ENCODE data around the gene DGCR8.

Gene DGCR8

DNA sequence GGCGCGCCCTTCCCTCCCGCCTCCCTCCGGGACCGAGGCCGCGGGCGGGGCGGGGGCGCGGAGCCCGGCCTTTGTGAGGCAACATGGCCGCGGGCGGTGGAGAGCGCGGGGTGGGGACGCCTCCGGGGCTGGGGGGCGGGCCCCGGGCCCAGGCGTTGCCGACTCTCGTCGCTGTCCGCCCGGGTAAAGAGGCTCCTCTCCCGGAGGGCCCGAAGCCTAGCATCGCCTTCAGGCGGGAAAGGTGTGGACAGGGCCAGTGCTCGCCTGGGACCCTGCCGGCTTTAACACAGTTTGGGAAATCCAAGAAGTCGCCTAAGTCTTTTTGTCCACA is 369 bp downstream of the DGCR8 start:
- Histone ChIP-seq H3K4me3 (ENCODE audit: low read depth in 1 of 2, low read length in 2 of 2) (peak overlapping the region; percentile 76 to 91), H3K9ac (ENCODE audit: low read length) (peak overlapping the region; percentile 90), H3K4me1 (ENCODE audit: insufficient read depth, low read length) (peaks cover 43% of the 10 kb centered on the region)

DNA sequence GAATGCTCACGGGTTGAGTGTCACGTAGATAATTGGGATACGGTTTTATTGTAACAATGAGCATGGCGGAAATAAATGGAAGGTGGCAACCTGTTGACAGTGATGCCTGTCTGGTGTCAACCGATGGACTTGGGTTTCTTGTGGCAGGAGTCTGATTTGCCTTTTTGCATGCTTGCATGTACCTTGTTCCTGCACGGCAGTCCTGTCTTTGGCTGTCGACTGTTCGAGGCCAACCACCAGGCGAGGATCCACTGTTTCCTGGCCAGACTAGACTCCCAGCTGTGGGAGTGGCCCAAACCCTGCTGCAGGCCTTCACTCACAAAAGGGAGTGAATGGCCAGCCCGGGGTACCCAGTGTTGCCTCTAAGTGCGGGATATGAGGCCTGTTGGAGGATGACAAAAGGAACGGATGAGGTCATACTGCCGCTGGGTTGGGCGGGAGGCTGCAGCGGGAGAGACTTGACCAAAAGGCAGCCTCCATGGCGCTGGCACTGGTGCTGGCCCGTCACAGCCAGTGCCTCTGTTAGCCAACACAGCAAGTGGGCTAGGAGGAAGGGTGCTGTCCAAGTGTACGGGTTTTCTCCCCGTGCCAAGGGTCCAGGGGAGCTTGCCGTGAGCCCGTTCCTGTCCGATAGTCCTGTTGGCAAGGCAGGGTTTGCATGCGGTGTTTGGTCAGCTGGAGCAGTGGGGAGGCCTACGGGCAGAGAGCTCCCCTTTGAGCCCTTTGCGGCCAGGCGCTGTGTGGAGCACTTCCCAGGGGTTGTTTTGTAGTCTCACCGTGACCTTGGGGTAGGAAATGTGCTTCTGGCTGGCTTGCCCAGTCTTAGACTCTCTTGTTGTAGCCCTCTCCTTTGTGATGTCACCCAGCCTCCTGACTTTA is 974 bp downstream of the DGCR8 start:
- peak overlapping the region; percentile 75 for H3K27ac ChIP-seq (ENCODE audit: low read depth, low read length)
- H3K4me3 ChIP-seq (ENCODE audit: low read depth in 1 of 2, low read length in 2 of 2), result peak overlapping the region; percentile 76 to 91
- peaks cover 43% of the 10 kb centered on the region for H3K4me1 ChIP-seq (ENCODE audit: insufficient read depth, low read length)
- no peaks in the 10 kb centered on the region for H3K9me3 ChIP-seq (ENCODE audit: low read length)
- H3K36me3 ChIP-seq (ENCODE audit: insufficient read depth, low read length), result peaks cover 7% of the 10 kb centered on the region
- H3K9ac ChIP-seq (ENCODE audit: low read length), result peak overlapping the region; percentile 90
- H3K27me3 ChIP-seq (ENCODE audit: control insufficient read depth in 1 of 2, insufficient read depth in 2 of 2, low read length in 2 of 2), result no peaks in the 10 kb centered on the region

More for the DNA sequence above, 369 bp downstream of the DGCR8 start:
- H3K27ac ChIP-seq (ENCODE audit: low read depth, low read length), result peak overlapping the region; percentile 75
- no peaks in the 10 kb centered on the region for H3K27me3 ChIP-seq (ENCODE audit: control insufficient read depth in 1 of 2, insufficient read depth in 2 of 2, low read length in 2 of 2)
- no peaks in the 10 kb centered on the region for H3K9me3 ChIP-seq (ENCODE audit: low read length)
- H3K36me3 ChIP-seq (ENCODE audit: insufficient read depth, low read length), result peaks cover under 1% of the 10 kb centered on the region

DNA sequence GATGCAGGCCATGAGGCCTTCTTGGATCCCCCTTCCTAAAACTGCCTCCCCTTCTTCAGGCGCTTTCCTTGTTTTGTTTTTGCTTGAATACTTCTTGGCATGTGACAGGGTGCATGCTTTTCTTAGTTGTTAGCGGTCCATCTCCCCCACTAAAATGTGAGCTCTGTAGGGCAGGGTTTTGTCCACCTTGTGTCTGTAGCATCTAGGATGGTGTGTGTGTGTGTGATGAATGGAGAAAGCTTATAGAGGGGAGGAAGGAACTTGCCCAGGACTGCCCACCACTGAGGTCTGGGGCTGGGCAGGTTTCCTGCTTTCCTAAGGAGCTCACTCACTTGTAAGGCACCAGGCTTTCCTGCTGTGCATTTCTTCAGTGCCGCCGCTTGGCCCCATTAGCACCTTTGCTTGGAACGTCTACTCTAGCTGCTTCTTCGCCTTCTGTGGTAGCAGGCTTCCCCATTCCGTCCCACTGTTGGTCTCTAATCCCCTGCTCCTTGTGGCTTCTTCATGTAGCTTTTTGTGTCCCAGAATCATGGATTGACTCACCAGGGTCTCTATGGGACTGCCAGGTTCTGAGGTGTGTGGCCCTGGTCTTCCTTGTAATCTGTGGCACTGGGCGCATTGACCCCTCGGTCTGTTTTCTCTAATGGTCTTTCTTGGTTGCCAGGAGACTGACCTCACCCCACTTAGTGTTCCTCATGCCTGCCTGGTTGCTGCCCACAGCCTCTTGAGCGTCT is 3.3 kb downstream of the DGCR8 start:
- Histone ChIP-seq H3K4me3 (ENCODE audit: low read depth in 1 of 2, low read length in 2 of 2) (peak overlapping the region in 1 of 2 donors; percentile 5), H3K27ac (ENCODE audit: low read depth, low read length) (no peak overlapping the region), H3K9ac (ENCODE audit: low read length) (no peak overlapping the region), H3K9me3 (ENCODE audit: low read length) (no peaks in the 10 kb centered on the region), H3K27me3 (ENCODE audit: control insufficient read depth in 1 of 2, insufficient read depth in 2 of 2, low read length in 2 of 2) (no peaks in the 10 kb centered on the region), H3K4me1 (ENCODE audit: insufficient read depth, low read length) (peaks cover 43% of the 10 kb centered on the region), H3K36me3 (ENCODE audit: insufficient read depth, low read length) (peaks cover 30% of the 10 kb centered on the region)

DNA sequence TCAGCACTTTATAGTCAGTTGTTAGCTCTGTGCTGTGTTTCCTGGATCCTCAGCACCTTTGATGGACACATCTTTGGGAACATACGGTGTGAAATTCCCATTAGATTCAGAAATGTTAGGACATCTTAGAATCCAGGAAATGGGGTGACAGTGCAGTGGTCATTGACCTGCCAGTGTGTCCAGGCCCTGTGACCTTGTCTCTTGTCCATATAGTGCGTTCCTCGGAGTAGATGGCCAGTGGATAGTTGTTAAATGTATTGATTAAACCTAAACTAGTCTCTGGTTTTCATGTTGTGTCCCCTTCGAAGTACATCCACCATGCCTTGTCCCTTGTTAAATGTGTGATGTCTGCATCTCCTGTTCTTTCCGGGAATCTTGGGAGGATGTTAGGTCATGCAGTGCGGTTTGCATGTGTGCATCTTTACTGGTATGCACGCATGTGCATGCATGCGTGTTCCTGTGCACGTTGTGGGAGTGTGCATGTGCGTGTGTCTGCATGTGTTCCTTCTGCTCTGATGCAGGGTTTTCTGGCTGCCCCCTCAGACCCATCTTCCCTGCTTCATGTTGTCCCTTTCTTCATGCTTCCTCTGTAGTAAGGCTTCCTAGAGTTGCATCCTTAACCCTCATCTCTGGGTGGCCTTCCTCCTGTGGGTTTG is 4.0 kb downstream of the DGCR8 start:
- H3K27me3 ChIP-seq (ENCODE audit: control insufficient read depth in 1 of 2, insufficient read depth in 2 of 2, low read length in 2 of 2), result no peaks in the 10 kb centered on the region
- peaks cover 34% of the 10 kb centered on the region for H3K36me3 ChIP-seq (ENCODE audit: insufficient read depth, low read length)
- peaks cover 43% of the 10 kb centered on the region for H3K4me1 ChIP-seq (ENCODE audit: insufficient read depth, low read length)
- no peak overlapping the region for H3K27ac ChIP-seq (ENCODE audit: low read depth, low read length)
- H3K9me3 ChIP-seq (ENCODE audit: low read length), result no peaks in the 10 kb centered on the region
- no peak overlapping the region for H3K4me3 ChIP-seq (ENCODE audit: low read depth in 1 of 2, low read length in 2 of 2)
- H3K9ac ChIP-seq (ENCODE audit: low read length), result no peak overlapping the region

DNA sequence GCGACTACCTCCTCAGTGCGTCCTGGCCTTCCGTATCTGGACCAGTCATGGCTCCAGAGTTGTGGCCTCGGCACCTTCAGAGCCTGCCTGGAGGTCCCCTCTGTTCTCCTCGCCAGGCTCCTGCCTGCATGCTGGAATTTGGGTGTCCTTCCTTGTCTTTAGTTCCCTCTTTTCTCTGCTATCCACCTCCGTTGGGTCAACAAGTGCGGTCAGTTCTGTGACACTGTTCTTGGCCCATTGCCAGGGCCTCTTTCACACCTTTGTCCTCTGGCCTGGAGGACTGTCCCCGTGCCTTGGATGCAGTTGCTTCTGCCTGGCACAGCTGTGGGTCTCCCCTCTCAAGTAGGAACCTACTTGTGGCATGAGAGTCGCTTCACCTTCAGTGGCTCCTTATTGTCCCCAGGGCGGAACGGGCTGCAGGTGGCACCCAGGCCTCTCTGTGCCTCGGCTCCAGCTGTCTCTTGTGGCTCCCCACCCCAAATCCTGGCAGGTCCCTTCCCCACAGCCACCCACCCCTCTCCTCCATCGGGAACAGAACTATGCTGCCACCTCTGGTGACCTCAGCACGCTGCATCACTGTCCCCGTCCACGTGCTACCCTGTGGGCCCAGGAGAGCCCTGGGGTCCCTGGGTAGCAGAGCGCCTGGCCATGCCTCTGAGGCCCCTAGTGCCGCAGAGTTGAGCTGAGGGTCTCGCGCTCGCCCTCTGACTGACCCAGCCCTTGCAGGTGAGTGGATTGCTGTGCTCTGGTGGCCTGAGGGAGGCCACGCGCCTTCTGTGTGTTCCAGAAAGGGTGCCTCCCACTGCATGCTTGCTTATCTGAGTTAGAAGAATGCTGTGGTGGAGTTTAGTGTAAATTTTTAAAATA is 4.7 kb downstream of the DGCR8 start:
- Histone ChIP-seq H3K4me1 (ENCODE audit: insufficient read depth, low read length) (peaks cover 43% of the 10 kb centered on the region), H3K36me3 (ENCODE audit: insufficient read depth, low read length) (peaks cover 42% of the 10 kb centered on the region), H3K27ac (ENCODE audit: low read depth, low read length) (no peak overlapping the region), H3K4me3 (ENCODE audit: low read depth in 1 of 2, low read length in 2 of 2) (no peak overlapping the region), H3K9me3 (ENCODE audit: low read length) (no peaks in the 10 kb centered on the region), H3K27me3 (ENCODE audit: control insufficient read depth in 1 of 2, insufficient read depth in 2 of 2, low read length in 2 of 2) (no peaks in the 10 kb centered on the region), H3K9ac (ENCODE audit: low read length) (no peak overlapping the region)

DNA sequence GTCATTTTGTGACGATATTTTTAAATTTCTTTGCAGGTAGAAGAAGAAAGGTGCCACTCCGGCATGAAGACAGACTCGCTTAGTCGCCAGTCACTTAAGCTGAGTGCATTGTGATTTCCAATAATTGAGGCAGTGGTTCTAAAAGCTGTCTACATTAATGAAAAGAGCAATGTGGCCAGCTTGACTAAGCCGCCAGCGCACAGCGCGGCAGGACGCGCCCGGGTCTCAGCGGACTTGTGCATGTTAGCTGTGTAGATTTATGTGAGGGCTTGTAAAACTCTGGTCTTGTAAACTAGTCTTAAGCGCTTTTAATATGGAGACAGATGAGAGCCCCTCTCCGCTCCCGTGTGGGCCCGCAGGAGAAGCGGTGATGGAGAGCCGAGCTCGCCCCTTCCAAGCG is 5.6 kb downstream of the DGCR8 start:
- peaks cover 51% of the 10 kb centered on the region for H3K36me3 ChIP-seq (ENCODE audit: insufficient read depth, low read length)
- no peak overlapping the region for H3K4me3 ChIP-seq (ENCODE audit: low read depth in 1 of 2, low read length in 2 of 2)
- H3K9me3 ChIP-seq (ENCODE audit: low read length), result no peaks in the 10 kb centered on the region
- no peak overlapping the region for H3K9ac ChIP-seq (ENCODE audit: low read length)
- no peak overlapping the region for H3K27ac ChIP-seq (ENCODE audit: low read depth, low read length)
- H3K4me1 ChIP-seq (ENCODE audit: insufficient read depth, low read length), result peaks cover 43% of the 10 kb centered on the region
- no peaks in the 10 kb centered on the region for H3K27me3 ChIP-seq (ENCODE audit: control insufficient read depth in 1 of 2, insufficient read depth in 2 of 2, low read length in 2 of 2)

DNA sequence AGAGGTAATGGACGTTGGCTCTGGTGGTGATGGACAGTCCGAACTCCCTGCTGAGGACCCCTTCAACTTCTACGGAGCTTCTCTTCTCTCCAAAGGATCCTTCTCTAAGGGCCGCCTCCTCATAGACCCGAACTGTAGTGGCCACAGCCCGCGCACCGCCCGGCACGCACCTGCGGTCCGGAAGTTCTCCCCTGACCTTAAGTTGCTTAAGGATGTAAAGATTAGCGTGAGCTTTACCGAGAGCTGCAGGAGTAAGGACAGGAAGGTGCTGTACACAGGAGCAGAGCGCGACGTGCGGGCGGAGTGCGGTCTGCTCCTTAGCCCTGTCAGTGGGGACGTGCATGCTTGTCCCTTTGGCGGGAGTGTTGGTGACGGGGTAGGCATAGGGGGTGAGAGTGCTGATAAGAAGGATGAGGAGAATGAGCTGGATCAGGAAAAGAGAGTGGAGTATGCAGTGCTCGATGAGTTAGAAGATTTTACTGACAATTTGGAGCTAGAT is 6.1 kb downstream of the DGCR8 start:
- H3K27me3 ChIP-seq (ENCODE audit: control insufficient read depth in 1 of 2, insufficient read depth in 2 of 2, low read length in 2 of 2), result no peaks in the 10 kb centered on the region
- H3K36me3 ChIP-seq (ENCODE audit: insufficient read depth, low read length), result peaks cover 56% of the 10 kb centered on the region
- H3K4me1 ChIP-seq (ENCODE audit: insufficient read depth, low read length), result peaks cover 38% of the 10 kb centered on the region
- H3K27ac ChIP-seq (ENCODE audit: low read depth, low read length), result no peak overlapping the region
- H3K9me3 ChIP-seq (ENCODE audit: low read length), result no peaks in the 10 kb centered on the region
- H3K9ac ChIP-seq (ENCODE audit: low read length), result no peak overlapping the region
- no peak overlapping the region for H3K4me3 ChIP-seq (ENCODE audit: low read depth in 1 of 2, low read length in 2 of 2)

DNA sequence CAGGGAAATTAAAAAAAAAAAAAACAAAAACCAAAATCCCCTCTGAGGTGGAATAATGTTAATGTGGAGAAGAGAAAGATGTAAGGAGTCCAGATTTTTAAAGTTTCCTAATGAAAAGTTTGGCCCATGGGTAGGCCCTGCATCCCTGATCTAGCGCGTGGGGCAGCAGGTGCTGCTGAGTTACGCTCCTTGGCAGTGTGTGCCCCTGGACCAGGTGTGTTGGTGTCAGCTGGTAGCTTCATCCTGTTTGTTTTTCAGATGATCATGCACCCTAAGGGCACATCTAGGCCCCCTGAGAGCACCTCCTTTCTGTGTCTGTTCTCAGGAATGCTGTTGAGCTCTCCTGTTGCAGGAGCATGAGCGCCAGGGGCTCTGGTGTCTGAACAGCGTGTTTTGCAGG is 6.7 kb downstream of the DGCR8 start:
- Histone ChIP-seq H3K9ac (ENCODE audit: low read length) (no peak overlapping the region), H3K36me3 (ENCODE audit: insufficient read depth, low read length) (peaks cover 62% of the 10 kb centered on the region), H3K9me3 (ENCODE audit: low read length) (no peaks in the 10 kb centered on the region), H3K27me3 (ENCODE audit: control insufficient read depth in 1 of 2, insufficient read depth in 2 of 2, low read length in 2 of 2) (no peaks in the 10 kb centered on the region), H3K4me3 (ENCODE audit: low read depth in 1 of 2, low read length in 2 of 2) (no peak overlapping the region), H3K27ac (ENCODE audit: low read depth, low read length) (no peak overlapping the region), H3K4me1 (ENCODE audit: insufficient read depth, low read length) (peaks cover 31% of the 10 kb centered on the region)

DNA sequence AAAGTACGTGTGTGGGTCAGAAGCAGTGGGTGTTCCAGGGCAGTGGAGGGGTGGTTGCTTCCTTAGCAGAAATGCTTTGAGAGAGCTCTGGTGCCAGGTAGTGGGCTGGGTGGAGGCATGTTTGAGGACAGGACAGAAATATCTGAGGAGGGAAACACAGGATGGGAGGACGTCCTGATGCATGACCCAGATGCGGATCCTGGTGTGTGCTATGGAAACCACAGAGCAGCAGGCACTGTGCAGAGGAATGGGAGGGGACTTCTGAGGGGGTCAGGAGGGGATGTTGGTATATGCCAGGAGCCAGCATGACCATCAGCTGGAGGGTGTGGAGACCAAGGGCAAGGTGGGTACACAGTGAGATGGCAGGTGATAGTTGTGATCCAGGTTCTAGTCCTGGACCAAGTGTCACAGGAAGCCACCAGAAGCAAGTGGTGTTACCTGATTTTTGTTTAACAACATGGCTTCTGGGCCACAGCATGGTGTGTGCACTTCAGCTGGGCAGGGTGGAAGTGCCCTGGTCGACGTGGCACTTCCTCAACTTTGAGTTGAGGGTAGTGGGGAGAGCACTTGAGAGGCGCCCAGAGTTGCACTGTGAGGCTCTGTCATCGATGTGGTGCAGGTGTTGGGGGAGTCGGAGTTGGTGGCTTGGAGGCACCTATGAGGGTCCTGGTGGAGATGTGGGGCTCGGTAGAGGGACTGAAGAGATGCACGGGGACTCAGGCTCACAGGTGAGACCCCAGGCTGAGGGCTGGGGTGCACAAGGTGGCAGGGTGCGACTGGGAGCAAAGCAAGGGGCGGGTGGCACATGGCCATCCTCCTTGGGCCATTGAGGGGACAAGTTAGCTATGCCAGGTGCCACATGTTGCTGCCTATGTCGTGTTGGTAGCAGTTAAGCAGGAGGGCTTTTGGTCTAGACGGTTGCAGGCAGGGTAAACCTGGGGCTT is 7.5 kb downstream of the DGCR8 start:
- no peaks in the 10 kb centered on the region for H3K27me3 ChIP-seq (ENCODE audit: control insufficient read depth in 1 of 2, insufficient read depth in 2 of 2, low read length in 2 of 2)
- H3K9ac ChIP-seq (ENCODE audit: low read length), result no peak overlapping the region
- no peaks in the 10 kb centered on the region for H3K9me3 ChIP-seq (ENCODE audit: low read length)
- H3K4me3 ChIP-seq (ENCODE audit: low read depth in 1 of 2, low read length in 2 of 2), result no peak overlapping the region
- H3K36me3 ChIP-seq (ENCODE audit: insufficient read depth, low read length), result peaks cover 70% of the 10 kb centered on the region
- no peak overlapping the region for H3K27ac ChIP-seq (ENCODE audit: low read depth, low read length)
- H3K4me1 ChIP-seq (ENCODE audit: insufficient read depth, low read length), result peaks cover 28% of the 10 kb centered on the region

DNA sequence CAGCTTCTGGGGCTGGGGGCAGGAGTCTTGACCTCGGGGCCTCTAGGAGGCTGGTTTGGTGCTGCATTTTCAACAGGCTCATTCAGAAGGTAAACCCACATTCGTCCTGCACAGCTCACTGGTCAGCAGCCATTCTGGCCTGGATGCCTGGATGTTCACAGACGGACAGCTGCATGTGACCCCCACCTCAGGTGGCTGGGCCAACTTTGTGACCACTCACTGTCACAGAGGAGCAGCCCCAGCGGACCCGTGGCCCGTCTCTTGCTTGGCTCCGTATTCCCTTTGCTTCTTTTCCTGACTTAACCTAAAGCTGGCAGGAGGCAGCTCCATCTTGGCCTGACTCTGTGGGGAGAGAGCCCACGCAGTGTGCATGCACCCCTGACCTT is 8.2 kb downstream of the DGCR8 start:
- Histone ChIP-seq H3K27me3 (ENCODE audit: control insufficient read depth in 1 of 2, insufficient read depth in 2 of 2, low read length in 2 of 2) (no peaks in the 10 kb centered on the region), H3K9me3 (ENCODE audit: low read length) (no peaks in the 10 kb centered on the region), H3K36me3 (ENCODE audit: insufficient read depth, low read length) (peaks cover 74% of the 10 kb centered on the region), H3K4me3 (ENCODE audit: low read depth in 1 of 2, low read length in 2 of 2) (no peak overlapping the region), H3K27ac (ENCODE audit: low read depth, low read length) (no peak overlapping the region), H3K4me1 (ENCODE audit: insufficient read depth, low read length) (peaks cover 21% of the 10 kb centered on the region), H3K9ac (ENCODE audit: low read length) (no peak overlapping the region)
